GM18502 (cell line): ENCODE data around the gene C2orf76.
"Not testable (repeated sequence)": the region's sequence is repeated elsewhere in the genome, so short reads cannot be mapped to it uniquely, and the experiment has no call there.

Source experiments
- ATAC-seq: cut with Tn5 transposase; IDR thresholded peaks from one replicate; pipeline ENCODE4 v1.9.1; 2021; ENCODE audit warnings: mild to moderate bottlenecking; ENCODE audit not compliant: unreplicated experiment, poor library complexity

C2orf76 gene

DNA sequence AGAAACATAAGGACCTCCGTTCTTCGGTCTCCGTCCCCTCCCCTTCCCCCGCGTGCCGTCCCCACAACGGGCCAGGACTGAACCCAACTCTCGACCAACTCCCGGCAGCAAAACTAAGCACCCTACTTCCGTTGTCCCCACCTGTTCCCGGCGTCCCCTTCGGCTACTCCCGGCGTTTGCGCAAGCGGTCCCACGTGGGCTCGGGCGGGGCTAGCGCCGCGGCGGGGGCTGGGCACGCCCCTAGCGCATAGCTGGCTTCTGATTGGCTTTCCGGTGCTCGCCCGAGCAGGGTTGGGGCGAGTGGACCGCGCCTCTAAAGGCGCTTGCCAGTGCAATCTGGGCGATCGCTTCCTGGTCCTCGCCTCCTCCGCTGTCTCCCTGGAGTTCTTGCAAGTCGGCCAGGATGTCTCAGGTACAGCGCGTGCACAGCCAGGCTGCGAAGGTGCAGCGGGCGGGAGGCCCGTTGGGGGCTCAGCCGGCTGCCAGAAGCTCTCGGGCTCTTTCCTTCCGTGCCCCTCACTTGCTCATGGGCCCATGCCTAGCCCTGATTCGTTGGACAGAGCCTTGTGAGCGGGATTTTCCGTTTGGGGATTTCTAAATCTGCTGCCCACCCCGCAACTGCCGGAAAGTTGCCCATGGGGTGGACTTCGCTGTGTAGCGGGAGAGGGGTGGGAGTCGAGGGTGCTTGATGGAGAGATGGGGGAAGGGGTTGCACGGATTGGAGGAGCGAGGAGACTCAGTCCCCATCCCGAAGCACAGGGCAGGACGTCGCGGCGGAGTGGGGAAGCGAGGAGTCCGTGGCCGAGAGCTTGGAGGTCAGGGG is at the start of gene C2orf76, which contains the start of gene DBI:
TSS of gene C2orf76 (minus strand) at position 186 of the 823 bp plus-strand sequence. CDS start 26,875 bp downstream, outside the sequence.
TSS of gene DBI (plus strand) at position 329 of the 823 bp plus-strand sequence. CDS start at position 404, 75 bp downstream.
- ATAC-seq = peak; percentile 96

DNA sequence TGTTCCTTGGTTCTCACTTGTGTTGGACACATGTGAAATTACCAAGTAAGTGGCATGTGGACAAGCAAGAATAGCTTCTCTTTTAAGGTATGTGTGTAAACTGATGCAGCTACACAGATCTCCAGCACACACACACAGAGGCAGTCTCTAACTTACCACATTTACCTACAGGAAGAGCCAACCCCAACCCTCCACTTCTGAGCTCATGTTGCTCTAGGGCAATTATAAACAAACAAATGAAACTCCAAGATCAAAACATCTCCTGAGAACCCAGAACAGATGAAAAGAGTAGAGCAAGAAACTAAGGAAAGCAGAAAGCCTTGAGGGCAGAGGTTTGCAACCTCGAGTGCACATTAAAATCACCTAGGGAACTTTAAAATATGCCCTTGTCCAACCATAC is 49.0 kb upstream of the C2orf76 start:
- no peak for ATAC-seq

DNA sequence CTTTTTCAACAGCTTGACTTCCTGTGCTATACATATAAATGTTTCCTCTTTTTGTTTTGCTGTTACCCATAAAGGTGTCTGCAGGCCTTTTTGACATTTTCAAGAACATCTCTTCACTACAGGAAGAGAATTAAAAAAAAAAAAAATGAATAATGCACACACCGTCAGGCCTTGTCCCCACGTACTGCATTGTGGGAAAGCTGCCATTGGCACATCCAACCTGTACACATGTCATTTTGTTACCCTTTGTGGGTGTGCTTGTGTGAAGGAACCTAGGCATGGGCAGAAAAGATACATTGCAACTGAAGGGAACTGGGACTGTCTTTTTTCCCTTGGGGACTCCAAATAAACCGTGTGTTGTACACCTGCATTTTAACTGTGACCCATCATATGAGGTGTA is 48.3 kb upstream of the C2orf76 start:
- no peak for ATAC-seq

- ATAC-seq = no peak
Observed at GRCh38 chr2:119409506-119409905, 42.9 kb upstream of the C2orf76 start.

- ATAC-seq = no peak
Observed at GRCh38 chr2:119408221-119408619, 41.6 kb upstream of the C2orf76 start.

GRCh38 chr2:119407430-119408220 is 41.0 kb upstream of the C2orf76 start:
- ATAC-seq = peak; percentile 59

GRCh38 chr2:119405151-119405550 is 38.5 kb upstream of the C2orf76 start:
- ATAC-seq = no peak

DNA sequence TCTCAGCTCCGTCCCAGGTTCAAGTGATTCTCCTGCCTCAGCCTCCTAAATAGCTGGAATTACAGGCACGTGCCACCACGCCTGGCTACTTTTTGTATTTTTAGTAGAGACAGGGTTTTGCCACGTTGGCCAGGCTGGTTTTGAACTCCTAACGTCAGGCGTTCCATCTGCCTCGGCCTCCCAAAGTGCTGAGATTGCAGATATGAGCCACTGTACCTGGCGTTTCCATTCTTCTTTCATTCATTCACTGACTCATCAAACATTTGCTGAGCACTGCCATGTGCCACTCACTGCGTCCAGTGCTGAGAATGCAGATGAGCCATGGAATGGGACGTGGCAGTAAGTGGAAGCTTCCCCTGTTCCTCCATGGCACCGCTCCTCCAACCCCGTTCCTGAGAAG is 37.0 kb upstream of the C2orf76 start:
- ATAC-seq = not testable (repeated sequence)

- ATAC-seq = no peak
Observed at GRCh38 chr2:119402645-119403560, 36.3 kb upstream of the C2orf76 start.

DNA sequence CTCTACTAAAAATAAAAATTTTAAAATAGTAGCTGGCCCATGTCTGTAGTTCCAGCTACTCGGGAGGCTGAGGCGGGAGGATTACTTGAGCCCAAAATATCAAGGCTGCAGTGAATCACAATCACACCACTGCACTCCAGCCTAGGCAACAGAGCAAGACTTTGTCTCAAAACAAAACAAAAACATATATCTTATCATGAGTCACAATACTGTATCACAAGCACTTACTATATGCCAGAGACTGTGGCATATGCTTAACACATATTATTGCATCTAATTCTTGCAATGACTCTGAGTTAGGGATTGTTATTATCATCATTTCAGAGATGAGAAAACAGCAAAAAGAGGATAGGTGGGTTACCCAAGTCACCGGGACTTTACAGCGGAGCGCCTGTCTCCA is 35.5 kb upstream of the C2orf76 start:
- ATAC-seq = no peak

- no peak for ATAC-seq
Observed at GRCh38 chr2:119397196-119397595, 30.6 kb upstream of the C2orf76 start.

- ATAC-seq = no peak
Observed at GRCh38 chr2:119393971-119394748, 27.5 kb upstream of the C2orf76 start.

- no peak for ATAC-seq
Observed at GRCh38 chr2:119389615-119390306, 23.1 kb upstream of the C2orf76 start.

DNA sequence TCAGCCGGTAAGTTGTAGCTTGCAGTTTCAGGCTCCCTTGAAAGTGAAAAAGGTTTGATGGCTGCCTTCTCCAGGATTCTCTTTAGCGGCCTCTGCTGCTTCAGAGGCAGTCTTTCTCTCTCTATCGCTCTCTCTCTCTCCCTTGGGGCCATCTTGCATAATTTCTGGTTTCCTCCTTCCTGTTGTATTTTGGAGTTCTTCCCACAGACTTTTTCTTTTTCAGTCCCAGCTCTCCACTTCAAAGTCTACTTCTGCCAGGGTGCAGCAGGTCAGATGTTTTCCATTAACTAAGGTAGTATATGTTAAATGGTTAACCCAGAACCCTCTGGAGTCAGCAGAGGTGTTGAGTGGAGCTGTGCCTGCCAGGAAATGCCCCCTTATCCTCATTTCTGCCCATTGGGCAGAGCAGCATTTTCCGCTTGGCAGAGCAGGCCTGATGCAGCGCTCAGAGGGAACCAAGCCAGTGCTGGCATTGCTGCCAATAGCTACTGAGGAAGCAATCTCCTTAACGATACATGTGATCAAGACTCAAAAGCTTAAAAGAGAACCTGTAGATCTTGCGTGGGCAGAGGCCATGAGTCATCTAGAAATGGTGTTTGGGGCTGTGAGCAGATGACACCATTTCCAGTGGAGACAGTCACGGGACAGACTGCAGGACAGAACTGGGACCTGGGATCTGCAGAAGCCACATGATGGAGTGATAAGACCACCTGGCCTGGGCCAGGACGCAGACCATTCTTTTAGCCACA is 20.9 kb upstream of the C2orf76 start:
- peak; percentile 77 for ATAC-seq

DNA sequence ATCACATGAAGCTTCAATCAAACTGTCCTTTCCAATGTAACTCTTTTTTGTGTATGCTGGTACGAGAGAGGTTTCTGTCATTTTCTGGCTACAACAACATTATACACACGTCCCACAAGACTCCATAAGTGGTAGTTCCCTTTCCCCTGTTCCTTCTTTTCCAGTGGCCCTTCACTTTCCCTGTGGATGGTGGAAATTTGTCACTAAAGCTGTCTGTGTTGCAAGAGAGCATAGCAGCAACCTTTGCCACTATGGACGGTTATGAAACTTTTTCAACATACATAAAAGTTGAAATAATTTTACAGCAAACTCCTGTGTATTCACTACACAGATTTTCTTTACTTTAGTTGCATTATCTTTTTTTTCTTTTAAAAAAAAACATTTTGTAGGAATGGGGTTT is 18.8 kb upstream of the C2orf76 start:
- ATAC-seq = no peak

DNA sequence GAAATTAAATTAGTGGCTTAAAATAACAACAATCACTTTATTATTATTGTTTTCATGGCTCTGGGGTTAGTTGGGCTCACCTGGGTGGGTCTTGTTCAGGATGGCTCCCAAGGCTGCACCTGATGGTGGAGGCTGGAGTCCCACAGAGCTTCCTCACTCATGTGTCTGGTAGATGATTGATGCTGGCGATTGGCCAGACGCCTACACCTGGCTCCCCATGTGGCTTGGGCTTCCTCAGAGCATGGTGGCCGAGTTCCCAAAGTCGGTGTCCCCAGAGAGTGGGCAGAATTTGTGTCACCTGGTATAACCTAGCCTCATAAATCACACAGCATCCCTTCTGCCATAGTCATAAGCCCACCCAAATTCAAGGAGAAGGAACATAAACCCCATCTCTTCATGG is 18.3 kb upstream of the C2orf76 start:
- ATAC-seq = no peak

- no peak for ATAC-seq
Observed at GRCh38 chr2:119383410-119384140, 16.9 kb upstream of the C2orf76 start.

- ATAC-seq = no peak
Observed at GRCh38 chr2:119378566-119378965, 11.9 kb upstream of the C2orf76 start.
